Measurements from ENCODE around the gene PDE3B.

The PDE3B gene

DNA sequence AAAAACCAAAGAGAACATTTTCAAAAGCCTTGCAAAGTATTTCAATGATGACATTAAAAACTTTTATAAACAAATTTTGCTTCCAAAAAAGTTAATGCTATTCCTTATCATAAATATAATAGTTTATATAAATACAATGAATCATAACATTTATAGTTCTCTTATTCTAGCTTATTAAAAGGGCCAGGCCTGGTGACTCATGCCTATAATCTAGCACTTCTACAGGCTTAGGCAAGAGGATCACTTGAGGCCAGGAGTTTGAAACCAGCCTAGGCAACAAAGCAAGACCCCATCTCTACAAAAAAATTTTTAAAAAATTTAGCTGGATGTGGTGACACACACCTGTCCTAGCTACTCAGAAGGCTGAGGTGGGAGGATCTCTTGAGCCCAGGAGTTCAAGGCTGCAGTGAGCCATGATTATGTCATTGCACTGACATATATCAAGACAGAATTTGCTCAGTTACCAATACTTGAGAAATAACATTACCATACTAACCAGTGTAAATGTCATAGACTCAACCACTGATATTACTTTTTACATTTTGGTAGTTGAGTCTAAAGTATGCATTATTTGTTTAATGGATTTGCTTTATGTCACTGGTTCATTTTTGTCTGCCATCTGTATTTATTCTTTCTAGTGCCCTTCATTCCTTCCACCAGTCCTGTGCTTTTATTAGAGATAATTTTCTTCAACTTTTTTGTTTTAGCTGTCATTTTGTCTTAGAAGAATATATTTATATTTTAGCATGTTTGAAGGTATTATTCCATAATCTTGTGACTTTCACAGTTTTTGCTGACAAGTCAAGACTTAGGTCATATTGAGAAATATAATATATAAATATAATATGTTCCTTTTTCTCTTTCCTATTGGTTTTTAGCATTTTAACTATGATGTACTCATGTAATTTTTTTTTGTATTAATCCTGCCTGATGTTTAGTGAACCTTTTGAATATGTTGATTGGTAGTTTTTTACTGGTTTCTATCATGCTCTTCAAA lies 192.2 kb downstream of the PDE3B start:
- Mint-ChIP-seq H3K27ac (no peak overlapping the region), H3K9me3 (no peaks in the 10 kb centered on the region), H3K4me1 (no peaks in the 10 kb centered on the region), H3K4me3 (no peak overlapping the region), H3K36me3 (ENCODE audit: low read depth) (peaks cover 42% of the 10 kb centered on the region), H3K27me3 (ENCODE audit: low read depth, poor library complexity) (no peaks in the 10 kb centered on the region)
- no peak for TF ChIP-seq CTCF (IDR thresholded peaks at IDR 0.05)
- DNase-seq, result no peak

DNA sequence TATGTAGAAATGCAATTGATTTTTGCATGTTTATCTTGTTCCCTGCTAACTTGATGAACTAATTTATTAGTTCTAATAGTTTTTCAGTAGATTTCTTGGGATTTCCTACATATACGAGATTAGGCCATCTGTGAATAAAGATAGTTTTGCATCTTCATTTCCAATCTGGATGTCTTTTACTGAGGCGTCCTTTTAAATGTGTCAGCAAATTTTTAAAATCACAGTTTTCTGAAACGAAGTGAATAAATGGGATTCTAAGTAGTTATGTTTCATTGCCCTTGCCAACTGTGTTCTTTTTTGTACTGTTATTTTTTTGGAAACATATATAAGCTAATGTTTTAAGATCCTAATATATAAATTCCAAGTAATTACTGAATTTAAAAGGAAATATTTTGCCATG lies 198.4 kb downstream of the PDE3B start:
- TF ChIP-seq CTCF (IDR thresholded peaks at IDR 0.05), result no peak
- no peak overlapping the region for H3K4me3 Mint-ChIP-seq
- no peak for DNase-seq
- peaks cover 27% of the 10 kb centered on the region for H3K9me3 Mint-ChIP-seq
- no peak overlapping the region for H3K27ac Mint-ChIP-seq
- H3K27me3 Mint-ChIP-seq (ENCODE audit: low read depth, poor library complexity), result no peaks in the 10 kb centered on the region
- peaks cover 79% of the 10 kb centered on the region for H3K36me3 Mint-ChIP-seq (ENCODE audit: low read depth)
- H3K4me1 Mint-ChIP-seq, result no peaks in the 10 kb centered on the region

DNA sequence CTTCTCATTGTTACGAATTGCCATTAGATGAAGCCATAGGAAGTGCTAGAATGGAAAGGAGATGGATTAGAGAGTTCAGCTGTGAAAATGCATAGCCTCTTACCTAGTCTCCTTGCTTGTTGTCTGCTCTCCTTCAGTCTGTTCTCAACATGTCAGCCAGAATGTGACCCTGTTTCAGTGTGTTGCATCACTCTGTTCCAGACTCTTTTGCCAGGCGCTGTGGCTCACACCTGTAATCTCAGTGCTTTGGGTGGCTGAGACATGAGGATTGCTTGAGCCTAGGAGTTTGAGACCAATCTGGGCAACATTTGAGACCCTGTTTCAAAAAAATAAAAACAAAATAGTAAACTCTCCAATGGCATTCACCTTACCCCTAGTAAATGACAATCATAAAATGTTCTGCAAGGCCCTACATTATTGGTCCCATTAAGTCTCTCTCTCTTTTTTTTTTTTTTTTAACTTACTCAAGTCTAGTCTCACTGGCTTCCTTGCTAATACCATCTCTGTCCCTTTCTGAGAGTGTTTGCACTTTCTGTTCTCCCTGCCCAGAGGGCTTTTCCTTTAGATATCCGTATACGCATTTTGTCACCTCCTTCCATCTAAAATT lies 209.1 kb downstream of the PDE3B start:
- no peaks in the 10 kb centered on the region for H3K27me3 Mint-ChIP-seq (ENCODE audit: low read depth, poor library complexity)
- H3K27ac Mint-ChIP-seq, result no peak overlapping the region
- no peak for DNase-seq
- no peak for TF ChIP-seq CTCF (IDR thresholded peaks at IDR 0.05)
- peaks cover 8% of the 10 kb centered on the region for H3K9me3 Mint-ChIP-seq
- no peak overlapping the region for H3K4me3 Mint-ChIP-seq
- H3K4me1 Mint-ChIP-seq, result peaks cover 9% of the 10 kb centered on the region
- peaks cover 30% of the 10 kb centered on the region for H3K36me3 Mint-ChIP-seq (ENCODE audit: low read depth)

DNA sequence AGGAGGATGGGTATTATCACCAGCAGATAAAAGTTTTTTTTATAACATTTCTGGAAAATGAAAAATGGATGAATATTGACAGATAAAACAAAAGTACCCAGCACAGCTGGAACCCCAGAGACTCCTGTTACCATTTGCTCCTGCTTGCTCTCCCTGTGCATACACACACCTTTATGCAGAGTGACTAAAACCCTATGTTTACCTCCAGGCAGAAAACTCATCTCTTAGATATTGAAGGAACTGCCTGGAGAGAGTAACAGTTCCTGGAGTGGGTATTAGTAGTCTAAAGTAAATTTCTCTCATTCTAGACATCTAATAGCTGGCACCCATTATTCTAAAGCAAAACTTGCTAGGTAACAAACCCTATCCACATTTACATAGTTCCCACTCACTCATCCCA lies 210.5 kb downstream of the PDE3B start:
- no peaks in the 10 kb centered on the region for H3K27me3 Mint-ChIP-seq (ENCODE audit: low read depth, poor library complexity)
- peaks cover 4% of the 10 kb centered on the region for H3K9me3 Mint-ChIP-seq
- H3K36me3 Mint-ChIP-seq (ENCODE audit: low read depth), result peaks cover 24% of the 10 kb centered on the region
- peaks cover 9% of the 10 kb centered on the region for H3K4me1 Mint-ChIP-seq
- TF ChIP-seq CTCF (IDR thresholded peaks at IDR 0.05), result no peak
- no peak for DNase-seq
- no peak overlapping the region for H3K27ac Mint-ChIP-seq
- H3K4me3 Mint-ChIP-seq, result no peak overlapping the region

- TF ChIP-seq CTCF (IDR thresholded peaks at IDR 0.05), result no peak
- H3K4me3 Mint-ChIP-seq, result no peak overlapping the region
- no peak overlapping the region for H3K27ac Mint-ChIP-seq
- peaks cover 4% of the 10 kb centered on the region for H3K9me3 Mint-ChIP-seq
- DNase-seq, result no peak
- no peaks in the 10 kb centered on the region for H3K27me3 Mint-ChIP-seq (ENCODE audit: low read depth, poor library complexity)
- H3K4me1 Mint-ChIP-seq, result peaks cover 9% of the 10 kb centered on the region
- H3K36me3 Mint-ChIP-seq (ENCODE audit: low read depth), result peaks cover 22% of the 10 kb centered on the region
Measured at GRCh38 chr11:14855890-14856289, 212.3 kb downstream of the PDE3B start.

Data from nephron progenitor cell (in vitro differentiated cells).